ENCODE measurements around the gene AREL1. TPM values are rescaled to one million over a fixed set of nuclear protein-coding genes. Genes with fewer than 3 reads are reported as not detected.
"Not testable (repeated sequence)": the region's sequence is repeated elsewhere in the genome, so short reads cannot be mapped to it uniquely, and the experiment has no call there.

AREL1 gene, protein sequence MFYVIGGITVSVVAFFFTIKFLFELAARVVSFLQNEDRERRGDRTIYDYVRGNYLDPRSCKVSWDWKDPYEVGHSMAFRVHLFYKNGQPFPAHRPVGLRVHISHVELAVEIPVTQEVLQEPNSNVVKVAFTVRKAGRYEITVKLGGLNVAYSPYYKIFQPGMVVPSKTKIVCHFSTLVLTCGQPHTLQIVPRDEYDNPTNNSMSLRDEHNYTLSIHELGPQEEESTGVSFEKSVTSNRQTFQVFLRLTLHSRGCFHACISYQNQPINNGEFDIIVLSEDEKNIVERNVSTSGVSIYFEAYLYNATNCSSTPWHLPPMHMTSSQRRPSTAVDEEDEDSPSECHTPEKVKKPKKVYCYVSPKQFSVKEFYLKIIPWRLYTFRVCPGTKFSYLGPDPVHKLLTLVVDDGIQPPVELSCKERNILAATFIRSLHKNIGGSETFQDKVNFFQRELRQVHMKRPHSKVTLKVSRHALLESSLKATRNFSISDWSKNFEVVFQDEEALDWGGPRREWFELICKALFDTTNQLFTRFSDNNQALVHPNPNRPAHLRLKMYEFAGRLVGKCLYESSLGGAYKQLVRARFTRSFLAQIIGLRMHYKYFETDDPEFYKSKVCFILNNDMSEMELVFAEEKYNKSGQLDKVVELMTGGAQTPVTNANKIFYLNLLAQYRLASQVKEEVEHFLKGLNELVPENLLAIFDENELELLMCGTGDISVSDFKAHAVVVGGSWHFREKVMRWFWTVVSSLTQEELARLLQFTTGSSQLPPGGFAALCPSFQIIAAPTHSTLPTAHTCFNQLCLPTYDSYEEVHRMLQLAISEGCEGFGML
- total RNA-seq: 21.8 and 26.6 TPM in 2 replicates

- DNase-seq (ENCODE audit: low read depth in 2 of 2): peak; percentile 85 to 92
These were observed at the start of gene AREL1, which contains the start of gene FCF1 for GRCh38 chr14:74712499-74713394. Gene AREL1 (minus strand): TSS chr14:74713080. CDS start chr14:74685615, 27,465 bp downstream. Gene FCF1 (plus strand): TSS chr14:74713144. CDS start chr14:74713198, 54 bp downstream.

DNA sequence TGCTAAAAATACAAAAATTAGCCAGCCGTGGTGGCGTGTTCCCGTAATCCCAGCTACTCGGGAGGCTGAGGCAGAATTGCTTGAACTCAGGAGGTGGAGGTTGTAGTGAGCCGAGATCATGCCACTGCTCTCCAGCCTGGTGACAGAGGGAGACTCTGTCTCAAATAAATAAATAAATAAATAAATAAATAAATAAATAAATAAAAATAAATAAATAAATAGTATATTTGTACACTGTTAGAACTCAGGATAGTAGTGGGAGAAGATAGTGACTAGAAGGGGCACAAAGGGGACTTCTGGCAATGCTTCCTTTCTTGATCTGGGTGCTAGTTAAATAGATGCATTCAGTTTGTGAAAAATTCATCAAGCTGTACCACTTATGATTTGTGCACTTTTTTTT is 45.6 kb upstream of the AREL1 start:
- not testable (repeated sequence) for DNase-seq (ENCODE audit: low read depth in 2 of 2)

GRCh38 chr14:74756326-74756725 is 43.4 kb upstream of the AREL1 start:
- no peak for DNase-seq (ENCODE audit: low read depth in 2 of 2)

GRCh38 chr14:74754899-74755298 is 42.0 kb upstream of the AREL1 start:
- DNase-seq (ENCODE audit: low read depth in 2 of 2): no peak

- DNase-seq (ENCODE audit: low read depth in 2 of 2): no peak
These were observed 41.3 kb upstream of the AREL1 start for GRCh38 chr14:74754157-74754556.

DNA sequence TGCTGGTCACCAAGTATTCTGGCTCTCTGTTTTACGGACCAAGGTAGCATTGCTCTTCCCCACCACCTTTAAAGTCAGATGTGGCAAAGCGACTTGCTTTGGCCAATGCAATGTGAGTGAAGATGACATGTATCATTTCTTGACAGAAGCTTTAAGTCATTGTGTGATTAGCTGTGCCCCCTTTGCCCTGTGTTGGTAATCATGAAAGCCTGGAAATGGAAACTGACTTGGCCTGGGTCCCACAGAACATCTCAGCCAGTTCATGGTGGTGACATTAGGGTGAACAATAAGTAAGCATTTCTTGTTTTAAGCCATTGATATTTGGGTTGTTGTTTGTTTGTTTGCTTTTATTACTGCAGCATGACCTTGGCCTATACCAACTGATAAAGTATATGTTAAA is 34.4 kb upstream of the AREL1 start:
- no peak for DNase-seq (ENCODE audit: low read depth in 2 of 2)

DNA sequence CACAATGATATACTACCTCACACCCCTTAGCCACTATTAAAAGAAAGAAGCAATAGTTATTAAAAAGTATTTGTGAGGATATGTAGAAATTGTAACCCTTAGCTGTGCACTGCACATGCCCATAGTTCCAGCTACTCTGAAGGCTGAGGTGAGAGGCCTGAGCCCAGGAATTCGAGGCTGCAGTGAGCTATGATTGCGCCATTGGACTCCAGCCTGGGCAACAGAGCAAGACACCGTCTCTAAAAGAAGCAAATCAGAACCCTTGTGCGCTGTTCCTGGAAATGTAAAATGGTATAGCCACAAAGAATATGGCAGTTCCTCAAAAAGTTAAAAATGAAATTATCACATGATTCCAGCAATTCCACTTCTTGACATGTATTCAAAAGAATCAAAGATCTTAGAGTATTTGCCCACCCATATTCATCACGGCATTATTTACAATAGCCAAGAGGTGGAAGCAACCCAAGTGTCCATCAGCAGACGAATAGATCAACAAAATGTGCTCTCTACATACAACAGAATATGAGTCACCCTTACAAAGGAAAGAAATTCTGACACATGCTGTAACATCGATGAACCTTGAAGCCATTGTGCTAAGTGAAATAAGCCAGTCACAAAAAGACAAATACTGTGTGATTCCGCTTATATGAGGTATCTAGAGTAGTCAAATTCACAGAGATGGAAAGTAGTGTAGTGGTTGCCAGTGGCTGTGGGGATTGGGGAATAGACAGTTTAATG is 26.6 kb upstream of the AREL1 start:
- DNase-seq (ENCODE audit: low read depth in 2 of 2): peak in 1 of 2 donors; percentile 21

GRCh38 chr14:74737753-74738325 is 25.0 kb upstream of the AREL1 start:
- no peak for DNase-seq (ENCODE audit: low read depth in 2 of 2)

DNA sequence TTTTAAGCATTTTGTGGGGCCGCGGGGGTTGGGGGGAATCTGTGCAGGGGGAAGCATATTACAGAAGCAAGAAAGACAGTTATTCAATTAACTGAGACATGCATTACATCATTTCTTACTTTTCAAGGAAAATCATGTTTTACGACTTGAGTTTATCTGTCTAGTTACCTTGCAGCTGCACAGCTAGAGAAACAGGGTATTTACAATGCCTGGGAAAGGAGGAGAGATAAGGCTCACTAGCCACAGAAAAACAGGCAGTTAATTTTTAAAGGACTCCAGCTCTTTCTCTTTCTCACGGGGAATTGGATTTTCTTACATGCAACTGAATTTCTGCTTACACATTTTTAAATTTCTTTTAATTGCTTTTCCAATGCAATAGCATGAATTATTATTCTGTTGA is 22.2 kb upstream of the AREL1 start:
- no peak for DNase-seq (ENCODE audit: low read depth in 2 of 2)

- no peak for DNase-seq (ENCODE audit: low read depth in 2 of 2)
These were observed 20.3 kb upstream of the AREL1 start for GRCh38 chr14:74733221-74733620.

- no peak for DNase-seq (ENCODE audit: low read depth in 2 of 2)
These were observed 19.5 kb upstream of the AREL1 start for GRCh38 chr14:74732387-74732786.

DNA sequence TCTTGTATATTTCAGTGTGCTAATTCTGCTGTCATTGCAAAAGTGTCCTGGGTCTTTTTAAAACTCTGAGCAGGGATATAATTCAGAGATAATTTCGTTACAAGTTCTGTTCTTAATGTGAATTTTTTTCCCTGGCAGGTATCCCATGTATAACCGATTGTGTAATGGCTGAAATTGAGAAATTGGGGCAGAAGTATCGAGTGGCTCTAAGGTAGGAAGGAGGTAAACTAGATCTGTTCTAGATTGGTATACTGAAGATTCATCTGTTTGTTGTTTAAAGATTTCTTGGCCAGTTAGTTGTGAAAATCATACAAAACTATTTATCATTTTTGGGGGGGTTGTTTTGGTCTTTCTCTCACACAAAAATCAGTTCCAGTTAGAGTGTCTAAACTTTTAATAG is 10.3 kb upstream of the AREL1 start:
- DNase-seq (ENCODE audit: low read depth in 2 of 2): no peak

DNA sequence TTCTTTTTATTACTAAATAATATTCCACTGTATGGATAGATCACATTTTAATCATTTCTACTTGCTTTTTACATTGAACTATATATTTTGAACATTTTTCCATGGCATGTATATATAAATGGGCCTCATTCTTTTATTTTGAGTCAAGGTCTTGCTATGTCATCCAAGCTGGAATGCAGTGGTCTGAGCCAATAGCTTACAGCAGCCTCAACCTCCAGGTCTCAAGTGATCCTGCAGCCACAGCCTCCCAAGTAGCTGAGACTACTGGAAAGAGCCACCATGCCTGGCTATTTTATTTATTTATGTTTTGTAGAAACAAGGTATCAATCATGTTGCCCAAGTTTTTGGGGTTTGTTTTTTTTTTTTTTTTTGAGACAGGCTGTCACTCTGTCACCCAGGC is 7.6 kb upstream of the AREL1 start:
- DNase-seq (ENCODE audit: low read depth in 2 of 2): no peak

DNA sequence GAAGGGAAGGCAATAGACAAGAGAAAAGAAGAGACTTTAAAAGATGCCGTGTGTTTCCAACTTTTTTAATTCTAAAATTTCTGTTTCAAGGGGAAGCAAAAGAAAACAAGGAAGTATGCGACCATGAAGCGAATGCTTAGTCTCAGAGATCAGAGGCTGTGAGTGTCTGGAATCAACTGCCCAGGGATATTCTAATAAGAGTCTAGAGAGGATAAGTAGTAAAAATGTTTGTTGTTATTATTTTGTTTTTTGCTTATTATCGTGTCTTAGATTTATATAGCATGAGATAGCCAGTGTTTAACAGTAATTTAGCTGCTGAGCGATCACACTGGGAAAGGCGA is 485 bp upstream of the AREL1 start:
- no peak for DNase-seq (ENCODE audit: low read depth in 2 of 2)

GRCh38 chr14:74711651-74712050 is 1.2 kb downstream of the AREL1 start:
- no peak for DNase-seq (ENCODE audit: low read depth in 2 of 2)

DNA sequence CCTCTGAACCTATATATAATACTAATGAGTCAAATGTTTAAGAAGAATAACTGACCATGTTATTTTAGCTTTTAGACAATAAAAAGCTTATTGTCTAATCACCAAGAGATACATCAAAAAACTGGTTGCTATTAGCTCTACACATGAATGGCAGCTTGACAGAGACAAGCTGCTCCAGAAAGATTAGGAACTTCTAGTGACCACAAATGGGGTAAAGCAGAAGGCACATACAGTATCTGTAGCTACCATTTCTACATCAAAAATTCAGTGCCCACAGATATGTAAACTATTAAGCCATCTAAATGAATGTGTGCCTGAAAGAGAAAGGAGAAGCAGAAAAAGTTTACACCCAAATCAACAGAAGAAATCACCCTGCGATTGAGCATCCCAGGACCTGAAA is 2.4 kb downstream of the AREL1 start:
- no peak for DNase-seq (ENCODE audit: low read depth in 2 of 2)

DNA sequence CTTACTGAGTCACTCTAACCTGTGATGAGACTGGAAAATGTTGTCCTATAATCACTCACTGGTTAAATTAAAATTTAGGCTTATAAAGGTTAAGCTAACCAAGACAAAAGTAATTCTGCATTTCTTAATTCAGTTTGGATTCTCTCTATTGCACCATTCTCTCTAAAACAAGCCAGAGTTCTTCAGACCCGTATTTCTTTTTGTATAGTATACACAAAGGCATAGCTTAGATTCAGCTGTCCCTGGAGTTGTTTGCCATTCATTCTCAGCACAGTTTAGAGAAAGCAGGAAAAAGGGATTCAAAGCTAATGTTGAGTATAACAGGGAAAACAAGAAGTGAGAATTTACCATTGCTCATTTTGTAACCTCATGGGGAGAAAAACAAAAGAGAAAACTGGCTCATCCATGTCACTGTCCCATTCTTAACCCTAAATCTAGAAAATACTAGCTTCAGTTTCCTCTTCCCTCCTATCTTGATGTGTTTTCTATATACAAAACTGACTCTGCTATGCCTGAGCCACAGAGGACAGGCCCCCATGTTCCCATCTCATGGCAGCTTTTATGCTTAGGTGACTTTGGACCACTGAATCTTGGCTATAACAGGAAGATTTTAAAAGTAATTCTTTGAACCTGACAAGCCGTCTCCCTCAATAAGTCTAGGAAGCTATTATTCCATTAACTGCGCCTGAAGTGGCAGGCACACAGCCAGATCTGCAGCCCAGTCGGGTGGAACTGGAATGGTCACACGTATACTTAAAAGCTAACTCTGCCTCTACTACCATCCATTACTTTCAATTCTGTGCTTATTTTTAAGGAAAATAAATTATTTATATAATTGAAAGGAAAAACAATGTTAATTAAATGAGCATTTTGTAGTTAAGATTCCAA is 7.0 kb downstream of the AREL1 start:
- DNase-seq (ENCODE audit: low read depth in 2 of 2): no peak

- no peak for DNase-seq (ENCODE audit: low read depth in 2 of 2)
These were observed 8.2 kb downstream of the AREL1 start for GRCh38 chr14:74704656-74705055.

DNA sequence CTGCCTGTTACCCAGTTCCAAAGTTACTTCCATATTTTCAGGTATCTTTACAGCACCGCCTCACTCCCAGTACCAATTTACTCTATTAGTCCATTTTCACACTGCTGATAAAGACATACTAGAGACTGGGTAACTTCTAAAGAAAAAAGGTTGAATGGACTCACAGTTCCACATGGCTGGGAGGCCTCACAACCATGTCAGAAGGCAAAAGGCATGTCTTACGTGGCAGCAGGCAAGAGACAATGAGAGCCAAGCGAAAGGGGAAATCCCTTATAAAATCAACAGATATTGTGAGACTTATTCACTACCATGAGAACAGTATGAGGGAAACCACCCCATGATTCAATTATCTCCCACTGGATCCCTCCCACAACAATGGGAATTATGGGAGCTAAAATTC is 9.8 kb downstream of the AREL1 start:
- DNase-seq (ENCODE audit: low read depth in 2 of 2): no peak

GRCh38 chr14:74702293-74702692 is 10.6 kb downstream of the AREL1 start:
- DNase-seq (ENCODE audit: low read depth in 2 of 2): no peak
